Hematopoietic multipotent progenitor cell (in vitro differentiated cells): Measurements from ENCODE around the gene TMEM30A. TPM values are rescaled to one million over a fixed set of nuclear protein-coding genes. Genes with fewer than 3 reads are reported as not detected.

Experiments used
- total RNA-seq: library from RNA; depleted of rRNA; stranded (reverse); fragments of >200 nt; gene quantifications from one replicate; pipeline ENCODE4 v1.2.3, GENCODE V29; 2012

The TMEM30A gene
- total RNA-seq, 1 donor, result 24.2 TPM

Other genes starting within 250 kb of the TMEM30A start
- under 0.01 TPM for gene COL12A1, start 78.7 kb downstream of the TMEM30A start, total RNA-seq
- 49.3 TPM for gene COX7A2, start 41.0 kb downstream of the TMEM30A start, total RNA-seq
- gene FILIP1, start 209.0 kb upstream of the TMEM30A start, total RNA-seq, result under 0.01 TPM